ENCODE results near the gene DUOXA1.

The DUOXA1 gene

DNA sequence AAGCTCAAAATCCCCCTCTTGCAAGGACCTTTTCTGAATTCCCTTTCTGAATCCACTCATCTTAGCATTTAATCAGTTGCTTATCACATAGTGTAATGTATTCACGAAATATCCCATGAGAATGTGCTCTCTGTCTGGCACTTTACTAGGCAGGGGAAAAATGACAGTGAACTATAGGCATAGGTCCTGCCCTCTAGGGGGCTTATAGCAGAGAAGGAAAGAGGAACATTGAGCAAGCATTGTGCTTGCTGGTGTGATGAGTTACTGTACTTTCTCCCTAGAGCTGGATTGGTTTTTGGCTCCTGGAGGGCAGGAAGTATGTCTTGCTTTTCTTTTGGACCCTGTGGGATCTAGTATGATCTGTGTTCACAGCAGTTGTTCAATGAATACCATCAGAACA is 42.2 kb downstream of the DUOXA1 start:
- no peak for TF ChIP-seq FOXP2 (optimal IDR thresholded peaks at IDR 0.05; ENCODE audit: borderline replicate concordance, extremely low read depth, extremely low read length, insufficient read depth)
- no peak for TF ChIP-seq TAF1 (IDR thresholded peaks at IDR 0.05; ENCODE audit: borderline replicate concordance, insufficient read depth, low read length)
- TF ChIP-seq SIN3A (IDR thresholded peaks at IDR 0.05; ENCODE audit: borderline replicate concordance, insufficient read depth, low read length), result no peak
- TF ChIP-seq, protein P1, sequence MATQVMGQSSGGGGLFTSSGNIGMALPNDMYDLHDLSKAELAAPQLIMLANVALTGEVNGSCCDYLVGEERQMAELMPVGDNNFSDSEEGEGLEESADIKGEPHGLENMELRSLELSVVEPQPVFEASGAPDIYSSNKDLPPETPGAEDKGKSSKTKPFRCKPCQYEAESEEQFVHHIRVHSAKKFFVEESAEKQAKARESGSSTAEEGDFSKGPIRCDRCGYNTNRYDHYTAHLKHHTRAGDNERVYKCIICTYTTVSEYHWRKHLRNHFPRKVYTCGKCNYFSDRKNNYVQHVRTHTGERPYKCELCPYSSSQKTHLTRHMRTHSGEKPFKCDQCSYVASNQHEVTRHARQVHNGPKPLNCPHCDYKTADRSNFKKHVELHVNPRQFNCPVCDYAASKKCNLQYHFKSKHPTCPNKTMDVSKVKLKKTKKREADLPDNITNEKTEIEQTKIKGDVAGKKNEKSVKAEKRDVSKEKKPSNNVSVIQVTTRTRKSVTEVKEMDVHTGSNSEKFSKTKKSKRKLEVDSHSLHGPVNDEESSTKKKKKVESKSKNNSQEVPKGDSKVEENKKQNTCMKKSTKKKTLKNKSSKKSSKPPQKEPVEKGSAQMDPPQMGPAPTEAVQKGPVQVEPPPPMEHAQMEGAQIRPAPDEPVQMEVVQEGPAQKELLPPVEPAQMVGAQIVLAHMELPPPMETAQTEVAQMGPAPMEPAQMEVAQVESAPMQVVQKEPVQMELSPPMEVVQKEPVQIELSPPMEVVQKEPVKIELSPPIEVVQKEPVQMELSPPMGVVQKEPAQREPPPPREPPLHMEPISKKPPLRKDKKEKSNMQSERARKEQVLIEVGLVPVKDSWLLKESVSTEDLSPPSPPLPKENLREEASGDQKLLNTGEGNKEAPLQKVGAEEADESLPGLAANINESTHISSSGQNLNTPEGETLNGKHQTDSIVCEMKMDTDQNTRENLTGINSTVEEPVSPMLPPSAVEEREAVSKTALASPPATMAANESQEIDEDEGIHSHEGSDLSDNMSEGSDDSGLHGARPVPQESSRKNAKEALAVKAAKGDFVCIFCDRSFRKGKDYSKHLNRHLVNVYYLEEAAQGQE (IDR thresholded peaks at IDR 0.05; ENCODE audit: insufficient read depth in 1 of 2, low read depth in 2 of 2, low read length in 2 of 2), result no peak
- no peak for TF ChIP-seq POLR2AphosphoS5 (IDR thresholded peaks at IDR 0.05; ENCODE audit: low read depth, low read length)

DNA sequence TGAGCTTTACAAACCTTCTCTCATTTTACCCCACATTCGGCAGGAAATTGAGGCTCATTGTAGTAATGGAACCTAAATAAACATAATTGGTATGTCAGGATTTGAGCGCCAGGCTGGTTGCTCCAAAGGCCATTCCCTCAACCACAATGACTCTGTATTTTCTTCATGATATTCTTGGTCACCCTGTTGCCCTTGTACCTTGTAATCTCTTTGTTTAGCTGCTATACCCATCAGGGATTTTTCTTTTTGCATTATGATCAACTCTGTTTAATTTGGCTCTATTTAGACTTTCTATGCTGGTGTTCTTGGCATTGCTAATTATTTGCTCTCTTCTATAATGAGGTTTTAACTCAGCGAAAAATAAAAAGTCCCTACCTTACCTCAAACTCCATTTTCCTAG is 45.5 kb downstream of the DUOXA1 start:
- TF ChIP-seq, protein P1 (IDR thresholded peaks at IDR 0.05; ENCODE audit: insufficient read depth in 1 of 2, low read depth in 2 of 2, low read length in 2 of 2), result no peak
- TF ChIP-seq FOXP2 (optimal IDR thresholded peaks at IDR 0.05; ENCODE audit: borderline replicate concordance, extremely low read depth, extremely low read length, insufficient read depth) (no peak), POLR2AphosphoS5 (IDR thresholded peaks at IDR 0.05; ENCODE audit: low read depth, low read length) (no peak), SIN3A (IDR thresholded peaks at IDR 0.05; ENCODE audit: borderline replicate concordance, insufficient read depth, low read length) (no peak), TAF1 (IDR thresholded peaks at IDR 0.05; ENCODE audit: borderline replicate concordance, insufficient read depth, low read length) (no peak)

DNA sequence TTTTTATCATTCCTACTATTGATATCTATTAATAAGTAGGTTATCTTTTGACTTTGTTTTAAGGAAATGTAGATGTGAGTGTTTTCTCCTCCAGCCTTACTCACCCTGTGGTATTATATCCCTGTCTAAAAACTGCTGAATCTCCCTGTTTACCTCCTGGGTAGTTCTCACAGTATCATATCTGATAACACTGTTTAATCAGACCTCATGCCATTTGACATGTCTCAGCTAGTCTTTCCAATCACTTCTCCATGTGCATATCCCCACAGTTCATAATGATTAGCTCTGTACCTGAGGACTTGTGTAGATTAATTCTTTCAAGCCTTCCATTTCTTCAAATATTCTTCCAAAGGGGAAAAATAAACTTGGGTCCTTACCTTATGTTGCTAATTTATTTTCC is 46.5 kb downstream of the DUOXA1 start:
- TF ChIP-seq TAF1 (IDR thresholded peaks at IDR 0.05; ENCODE audit: borderline replicate concordance, insufficient read depth, low read length) (no peak), SIN3A (IDR thresholded peaks at IDR 0.05; ENCODE audit: borderline replicate concordance, insufficient read depth, low read length) (no peak)
